ENCODE measurements around the gene SRPRA.

The SRPRA gene

DNA sequence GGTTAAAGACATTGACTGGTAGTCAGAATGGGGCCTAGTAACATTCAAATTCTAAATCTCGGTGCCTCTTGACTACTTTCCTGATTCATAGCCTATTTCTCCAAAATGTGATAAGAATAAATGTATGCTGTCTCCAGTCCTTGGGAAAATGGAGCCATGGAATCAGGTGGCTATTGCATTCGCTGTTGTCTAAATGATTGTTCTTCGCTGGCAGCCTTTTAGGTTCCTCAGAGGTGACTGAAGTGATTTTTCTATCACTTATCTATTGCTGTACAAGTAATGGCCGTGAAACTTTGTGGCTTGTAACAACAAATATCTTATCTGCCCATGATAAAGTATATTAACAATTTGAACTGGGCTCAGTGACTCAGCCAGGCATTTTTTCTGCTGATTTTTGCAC is 15.4 kb downstream of the SRPRA start:
- H3K27ac ChIP-seq (ENCODE audit: low read depth, low read length), result no peak overlapping the region
- no peak overlapping the region for H3K4me3 ChIP-seq (ENCODE audit: low read length)
- no peak overlapping the region for H3K9ac ChIP-seq (ENCODE audit: low read length)
- H3K27me3 ChIP-seq (ENCODE audit: control insufficient read depth, insufficient read depth, low read length), result no peaks in the 10 kb centered on the region
- no peaks in the 10 kb centered on the region for H3K36me3 ChIP-seq (ENCODE audit: control insufficient read depth, insufficient read depth, low read length)
- H3K4me1 ChIP-seq (ENCODE audit: control insufficient read depth, insufficient read depth, low read length), result no peaks in the 10 kb centered on the region

DNA sequence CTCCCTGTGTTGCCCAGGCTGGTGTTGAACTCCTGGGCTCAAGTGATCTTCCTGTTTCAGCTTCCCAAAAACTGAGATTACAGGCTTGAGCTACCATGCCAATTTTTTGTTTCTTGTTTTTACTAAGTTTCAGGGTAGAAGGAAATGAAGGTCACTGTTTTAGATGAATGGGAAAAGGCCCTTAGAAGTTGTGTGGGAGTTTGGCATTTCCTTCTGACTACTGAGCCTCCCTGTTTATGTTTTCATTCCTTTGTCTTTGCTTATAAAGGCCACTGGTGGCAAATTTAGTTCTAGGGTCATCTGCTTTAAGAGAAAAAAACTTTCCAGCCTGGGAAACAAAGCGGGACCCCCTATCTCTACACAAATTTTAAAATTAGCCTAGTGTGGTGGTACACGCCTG is 22.1 kb downstream of the SRPRA start:
- Histone ChIP-seq H3K4me1 (ENCODE audit: control insufficient read depth, insufficient read depth, low read length) (no peaks in the 10 kb centered on the region), H3K27ac (ENCODE audit: low read depth, low read length) (no peak overlapping the region), H3K36me3 (ENCODE audit: control insufficient read depth, insufficient read depth, low read length) (no peaks in the 10 kb centered on the region), H3K4me3 (ENCODE audit: low read length) (no peak overlapping the region), H3K27me3 (ENCODE audit: control insufficient read depth, insufficient read depth, low read length) (no peaks in the 10 kb centered on the region), H3K9ac (ENCODE audit: low read length) (no peak overlapping the region)

DNA sequence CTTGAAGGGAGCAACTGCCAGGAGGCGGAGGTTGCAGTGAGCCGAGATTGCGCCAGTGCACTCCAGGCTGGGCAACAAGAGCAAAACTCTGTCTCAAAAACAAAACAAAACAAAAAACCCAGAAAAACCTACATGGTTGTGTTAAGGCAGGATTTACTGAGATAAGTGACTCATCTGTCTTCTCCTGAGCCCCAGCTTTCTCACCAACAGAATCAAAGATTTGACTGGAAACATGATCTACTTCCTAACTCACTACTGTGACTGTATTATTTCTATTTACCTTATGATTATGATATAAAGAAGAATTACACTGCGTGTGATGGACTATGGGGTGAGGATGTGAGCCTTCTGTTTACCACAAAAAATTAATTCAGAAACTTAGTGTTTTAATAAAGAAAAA is 35.3 kb downstream of the SRPRA start:
- Histone ChIP-seq H3K27ac (ENCODE audit: low read depth, low read length) (no peak overlapping the region), H3K36me3 (ENCODE audit: control insufficient read depth, insufficient read depth, low read length) (peaks cover 5% of the 10 kb centered on the region)

DNA sequence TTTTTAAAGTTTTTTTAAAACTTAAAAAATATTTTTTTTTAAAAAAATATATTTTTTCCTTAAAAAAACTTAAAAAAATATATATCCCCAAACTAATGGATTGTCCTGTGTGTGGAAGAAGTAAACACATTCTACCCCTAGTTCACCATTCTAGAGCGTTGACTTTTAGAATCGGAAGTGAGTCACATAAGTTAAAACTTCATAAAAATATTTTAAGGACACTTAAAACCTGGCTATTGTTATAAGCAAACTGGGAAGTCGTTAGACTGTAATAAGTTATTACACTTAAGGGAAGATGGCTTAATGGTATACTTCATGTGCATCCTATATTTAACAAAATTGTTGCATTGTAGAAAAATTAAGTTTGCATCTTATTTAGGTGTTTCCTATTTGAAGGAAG is 36.0 kb downstream of the SRPRA start:
- Histone ChIP-seq H3K27me3 (ENCODE audit: control insufficient read depth, insufficient read depth, low read length) (no peaks in the 10 kb centered on the region), H3K36me3 (ENCODE audit: control insufficient read depth, insufficient read depth, low read length) (peaks cover 5% of the 10 kb centered on the region), H3K4me3 (ENCODE audit: low read length) (no peak overlapping the region), H3K9ac (ENCODE audit: low read length) (no peak overlapping the region), H3K27ac (ENCODE audit: low read depth, low read length) (no peak overlapping the region), H3K4me1 (ENCODE audit: control insufficient read depth, insufficient read depth, low read length) (no peaks in the 10 kb centered on the region)

More for the DNA sequence above, 35.3 kb downstream of the SRPRA start:
- Histone ChIP-seq H3K27me3 (ENCODE audit: control insufficient read depth, insufficient read depth, low read length) (no peaks in the 10 kb centered on the region), H3K9ac (ENCODE audit: low read length) (no peak overlapping the region), H3K4me3 (ENCODE audit: low read length) (no peak overlapping the region), H3K4me1 (ENCODE audit: control insufficient read depth, insufficient read depth, low read length) (no peaks in the 10 kb centered on the region)

DNA sequence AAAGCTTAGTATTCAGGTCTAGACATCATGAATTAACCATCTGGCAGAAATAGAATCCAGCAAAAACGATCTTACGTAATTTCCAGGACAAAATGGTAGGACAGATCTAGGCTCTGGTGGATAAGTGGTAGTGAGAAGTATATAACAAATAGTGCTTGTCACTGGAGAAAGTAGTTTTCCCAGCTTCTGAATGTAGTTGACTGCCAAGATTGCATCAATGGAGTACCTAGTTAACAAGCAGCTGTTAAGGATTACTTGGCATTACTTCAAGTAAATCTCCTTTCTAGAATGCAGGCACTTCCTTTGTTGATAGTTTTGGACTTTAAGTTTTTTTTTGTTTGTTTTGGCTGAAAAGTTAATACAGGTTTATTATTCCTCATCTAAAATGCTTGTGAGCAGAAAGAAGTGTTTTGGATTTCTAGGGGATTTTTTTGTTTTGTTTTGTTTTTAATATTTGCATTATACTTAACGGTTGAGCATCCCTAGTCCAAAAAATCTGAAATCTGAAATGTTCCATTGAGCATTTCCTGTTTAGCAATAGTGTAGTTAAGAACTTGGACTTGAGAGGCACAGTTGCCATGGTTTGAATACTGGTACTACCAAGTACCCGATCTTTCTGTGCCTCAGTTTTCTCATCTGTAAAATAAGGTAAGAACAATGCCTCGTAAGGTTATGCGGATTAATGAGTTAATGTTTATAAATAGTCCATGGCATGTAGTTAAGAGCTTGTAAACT is 36.8 kb downstream of the SRPRA start:
- H3K36me3 ChIP-seq (ENCODE audit: control insufficient read depth, insufficient read depth, low read length), result peaks cover 5% of the 10 kb centered on the region
- H3K27me3 ChIP-seq (ENCODE audit: control insufficient read depth, insufficient read depth, low read length), result no peaks in the 10 kb centered on the region
- no peaks in the 10 kb centered on the region for H3K4me1 ChIP-seq (ENCODE audit: control insufficient read depth, insufficient read depth, low read length)
- no peak overlapping the region for H3K4me3 ChIP-seq (ENCODE audit: low read length)
- H3K27ac ChIP-seq (ENCODE audit: low read depth, low read length), result no peak overlapping the region
- H3K9ac ChIP-seq (ENCODE audit: low read length), result no peak overlapping the region

DNA sequence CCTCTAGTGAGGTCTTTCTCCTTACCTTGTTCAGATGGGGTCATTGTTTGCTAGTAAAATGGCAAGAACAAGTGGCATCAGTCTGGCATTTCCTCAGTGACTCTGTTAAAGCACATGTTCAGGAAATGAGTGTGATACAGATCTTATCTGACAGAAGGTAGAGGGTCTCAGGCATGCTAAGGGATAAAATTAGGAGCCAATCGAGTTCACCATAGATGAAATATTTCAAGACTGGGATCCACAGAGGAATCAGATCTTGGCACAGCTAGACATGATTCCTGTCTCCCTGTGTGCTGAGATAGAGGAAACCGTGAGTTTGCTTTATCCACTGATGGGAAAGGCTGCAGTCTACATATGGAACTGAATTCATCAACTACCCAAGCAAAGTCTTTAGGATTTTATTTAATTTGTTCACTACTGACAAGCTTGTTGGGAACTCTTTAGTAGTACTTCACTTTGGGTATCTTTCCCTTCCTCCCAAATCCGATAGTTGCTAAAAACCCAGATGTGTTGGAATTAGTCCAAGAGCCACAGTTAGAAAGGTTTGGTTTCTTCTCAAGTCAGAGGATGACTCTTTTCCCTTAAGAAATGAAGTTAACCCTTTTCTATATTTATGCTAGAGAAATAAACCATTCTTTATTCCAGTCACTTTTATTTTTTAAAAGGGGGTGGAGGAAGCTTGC is 38.7 kb downstream of the SRPRA start:
- H3K4me1 ChIP-seq (ENCODE audit: control insufficient read depth, insufficient read depth, low read length), result no peaks in the 10 kb centered on the region
- no peak overlapping the region for H3K27ac ChIP-seq (ENCODE audit: low read depth, low read length)
- H3K9ac ChIP-seq (ENCODE audit: low read length), result no peak overlapping the region

DNA sequence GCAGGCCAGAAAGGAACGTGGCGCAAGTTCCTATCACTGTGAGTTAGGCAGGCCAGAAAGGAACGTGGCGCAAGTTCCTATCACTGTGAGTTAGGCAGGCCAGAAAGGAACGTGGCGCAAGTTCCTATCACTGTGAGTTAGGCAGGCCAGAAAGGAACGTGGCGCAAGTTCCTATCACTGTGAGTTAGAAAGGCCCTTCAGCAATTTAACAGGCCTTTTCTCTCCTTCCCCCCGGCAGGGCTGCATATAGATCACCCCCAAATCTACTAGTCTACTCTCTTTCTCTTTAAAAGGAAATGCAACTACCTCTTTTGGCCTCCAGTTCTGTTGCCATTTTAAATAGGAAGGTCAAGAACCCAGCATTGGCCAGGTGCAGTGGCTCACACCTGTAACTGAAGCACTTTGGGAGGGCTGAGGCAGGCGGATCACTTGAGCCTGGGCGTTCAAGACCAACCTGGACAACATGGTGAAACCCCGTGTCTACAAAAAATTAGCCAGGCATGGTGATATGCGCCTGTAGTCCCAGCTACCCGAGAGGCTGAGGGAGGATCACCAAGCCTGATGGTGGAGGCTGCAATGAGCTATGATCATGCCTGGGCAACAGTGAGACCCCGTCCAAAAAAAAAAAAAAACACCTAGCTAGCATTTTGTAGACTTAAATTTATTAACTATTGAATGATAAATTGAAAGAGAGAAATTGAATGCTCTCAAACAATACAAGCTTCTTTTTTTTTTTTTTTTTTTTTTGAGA is 42.2 kb downstream of the SRPRA start:
- Histone ChIP-seq H3K4me3 (ENCODE audit: low read length) (no peak overlapping the region), H3K27me3 (ENCODE audit: control insufficient read depth, insufficient read depth, low read length) (no peaks in the 10 kb centered on the region), H3K27ac (ENCODE audit: low read depth, low read length) (no peak overlapping the region), H3K4me1 (ENCODE audit: control insufficient read depth, insufficient read depth, low read length) (no peaks in the 10 kb centered on the region), H3K36me3 (ENCODE audit: control insufficient read depth, insufficient read depth, low read length) (no peaks in the 10 kb centered on the region), H3K9ac (ENCODE audit: low read length) (no peak overlapping the region)

More for the DNA sequence above, 38.7 kb downstream of the SRPRA start:
- Histone ChIP-seq H3K27me3 (ENCODE audit: control insufficient read depth, insufficient read depth, low read length) (no peaks in the 10 kb centered on the region), H3K36me3 (ENCODE audit: control insufficient read depth, insufficient read depth, low read length) (no peaks in the 10 kb centered on the region), H3K4me3 (ENCODE audit: low read length) (no peak overlapping the region)

DNA sequence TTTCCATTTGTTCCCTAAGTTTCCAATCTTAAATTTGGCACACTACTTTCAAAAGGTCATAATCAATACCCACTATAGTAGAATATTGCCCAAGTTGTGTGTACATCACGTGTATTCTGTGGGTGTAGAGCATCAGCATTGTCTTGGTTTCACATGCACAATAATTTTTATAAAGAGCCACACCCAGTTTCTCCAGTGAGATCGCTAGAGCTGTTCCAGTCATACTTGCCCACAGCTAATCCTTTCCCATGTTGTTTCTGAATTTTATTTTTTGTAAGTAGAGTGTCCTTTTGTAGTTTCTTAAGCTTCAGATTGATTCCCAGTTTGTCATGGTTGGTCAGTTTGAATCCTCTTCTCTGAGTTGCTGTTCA is 43.4 kb downstream of the SRPRA start:
- H3K4me3 ChIP-seq (ENCODE audit: low read length), result no peak overlapping the region
- no peak overlapping the region for H3K9ac ChIP-seq (ENCODE audit: low read length)
- H3K36me3 ChIP-seq (ENCODE audit: control insufficient read depth, insufficient read depth, low read length), result no peaks in the 10 kb centered on the region
- no peak overlapping the region for H3K27ac ChIP-seq (ENCODE audit: low read depth, low read length)
- no peaks in the 10 kb centered on the region for H3K4me1 ChIP-seq (ENCODE audit: control insufficient read depth, insufficient read depth, low read length)
- H3K27me3 ChIP-seq (ENCODE audit: control insufficient read depth, insufficient read depth, low read length), result no peaks in the 10 kb centered on the region

DNA sequence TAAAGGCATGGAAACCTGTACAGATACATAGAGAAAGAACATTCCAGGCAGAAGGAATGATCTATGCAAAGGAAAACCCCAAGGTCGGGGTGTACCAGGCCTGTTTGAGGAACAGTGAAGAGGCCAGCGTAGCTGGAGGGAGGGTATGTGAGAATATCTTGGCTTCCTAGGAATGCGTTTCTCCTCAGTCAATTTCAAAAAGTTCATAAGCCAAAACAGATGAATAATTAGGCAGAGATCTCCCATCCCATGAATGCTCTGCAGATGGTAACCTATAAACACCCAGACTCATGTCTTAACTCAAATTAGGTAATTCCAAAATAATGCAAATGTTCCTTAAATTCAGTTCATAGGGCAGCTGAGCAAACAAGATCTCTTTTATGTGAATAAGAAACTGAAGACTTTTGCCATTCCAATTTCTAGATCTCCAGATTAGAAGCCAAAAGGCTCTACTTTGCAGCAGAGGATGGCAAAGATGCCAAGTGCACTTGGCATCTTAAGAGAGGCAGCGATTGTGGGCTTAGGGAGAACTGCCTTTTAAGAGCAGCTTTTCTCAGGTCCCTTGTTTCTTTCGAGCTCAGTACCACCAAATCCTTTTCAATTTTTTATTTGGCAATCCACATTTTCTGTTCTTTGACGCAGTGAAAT is 43.9 kb downstream of the SRPRA start:
- no peak overlapping the region for H3K4me3 ChIP-seq (ENCODE audit: low read length)
- no peaks in the 10 kb centered on the region for H3K27me3 ChIP-seq (ENCODE audit: control insufficient read depth, insufficient read depth, low read length)
- H3K9ac ChIP-seq (ENCODE audit: low read length), result no peak overlapping the region
- H3K4me1 ChIP-seq (ENCODE audit: control insufficient read depth, insufficient read depth, low read length), result no peaks in the 10 kb centered on the region
- no peak overlapping the region for H3K27ac ChIP-seq (ENCODE audit: low read depth, low read length)
- H3K36me3 ChIP-seq (ENCODE audit: control insufficient read depth, insufficient read depth, low read length), result no peaks in the 10 kb centered on the region

DNA sequence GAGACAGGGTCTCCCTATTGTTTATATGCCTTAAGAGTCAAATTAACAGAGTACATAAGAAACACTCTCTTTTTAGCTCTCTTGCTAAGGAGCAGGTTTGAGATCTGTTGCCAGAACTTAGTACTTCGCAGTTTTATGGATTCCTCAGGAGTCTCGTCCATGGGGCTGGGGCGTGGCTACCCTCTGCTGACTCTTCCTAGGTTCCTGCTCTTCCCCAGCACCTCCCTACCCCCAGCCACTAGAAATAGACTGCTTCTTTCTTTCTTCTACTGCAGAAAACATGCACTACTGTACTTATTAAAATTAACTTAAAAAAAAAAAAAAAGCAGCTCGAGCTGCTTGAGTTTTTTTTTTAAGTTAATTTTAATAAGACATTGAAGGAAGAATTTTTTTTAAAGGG is 49.1 kb downstream of the SRPRA start:
- Histone ChIP-seq H3K4me1 (ENCODE audit: control insufficient read depth, insufficient read depth, low read length) (no peaks in the 10 kb centered on the region), H3K27me3 (ENCODE audit: control insufficient read depth, insufficient read depth, low read length) (no peaks in the 10 kb centered on the region), H3K4me3 (ENCODE audit: low read length) (no peak overlapping the region), H3K9ac (ENCODE audit: low read length) (no peak overlapping the region), H3K27ac (ENCODE audit: low read depth, low read length) (no peak overlapping the region), H3K36me3 (ENCODE audit: control insufficient read depth, insufficient read depth, low read length) (no peaks in the 10 kb centered on the region)

DNA sequence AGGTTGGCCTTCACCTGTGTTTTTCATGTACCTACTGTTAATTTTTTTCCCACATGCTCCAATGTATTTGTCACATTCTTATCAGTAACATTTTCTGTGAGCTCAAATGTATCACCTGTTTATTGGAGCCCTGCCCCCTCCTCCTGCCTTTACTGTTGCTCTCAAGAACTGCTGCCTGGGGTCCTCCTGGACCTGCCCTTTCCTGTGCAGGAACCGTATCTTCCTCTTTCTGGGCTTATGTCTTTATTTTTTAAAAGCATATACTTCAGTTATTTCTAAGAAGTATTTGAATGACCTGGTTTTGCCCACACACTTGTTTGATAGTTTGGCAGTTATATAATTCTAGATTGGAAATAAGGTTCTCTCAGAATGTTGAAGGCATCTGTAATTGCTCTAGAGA is 51.2 kb downstream of the SRPRA start:
- H3K9ac ChIP-seq (ENCODE audit: low read length), result no peak overlapping the region
- H3K27ac ChIP-seq (ENCODE audit: low read depth, low read length), result no peak overlapping the region

DNA sequence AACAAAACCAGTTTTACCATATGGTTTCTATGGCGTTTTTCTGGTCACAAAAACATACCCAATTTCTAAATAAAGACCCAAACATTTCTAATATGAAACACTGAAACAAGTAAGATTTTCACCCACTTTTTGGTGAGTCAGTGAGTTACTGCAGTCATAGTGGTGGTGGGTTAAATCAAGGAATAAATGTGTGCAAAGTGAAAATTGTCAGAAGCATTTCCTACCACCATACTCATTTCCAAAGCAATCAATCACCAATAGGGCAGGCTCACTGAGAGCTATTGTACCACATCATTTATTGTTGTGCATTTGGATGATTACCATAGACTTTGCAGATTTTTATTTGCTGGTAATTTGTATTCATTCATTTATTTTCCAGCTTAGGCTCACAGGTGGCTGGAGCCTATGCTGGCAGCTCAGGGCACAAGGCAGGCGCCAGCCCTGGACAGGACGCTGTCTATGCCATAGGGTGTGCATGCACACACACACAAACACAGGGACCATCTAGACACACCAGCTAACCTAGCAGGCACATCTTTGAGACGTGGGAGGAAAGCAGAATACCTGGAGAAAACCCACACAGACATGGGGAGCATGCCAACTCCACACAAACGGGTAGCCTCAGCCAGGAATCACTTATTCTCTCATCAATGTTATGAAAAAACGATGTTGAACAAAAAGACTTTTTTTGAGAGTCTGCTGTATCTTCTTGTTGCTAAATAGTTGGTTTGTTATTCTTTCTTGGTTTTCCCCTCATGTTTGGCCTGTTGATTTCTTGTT is 52.0 kb downstream of the SRPRA start:
- H3K27me3 ChIP-seq (ENCODE audit: control insufficient read depth, insufficient read depth, low read length), result no peaks in the 10 kb centered on the region
- H3K4me3 ChIP-seq (ENCODE audit: low read length), result no peak overlapping the region
- H3K36me3 ChIP-seq (ENCODE audit: control insufficient read depth, insufficient read depth, low read length), result no peaks in the 10 kb centered on the region
- no peak overlapping the region for H3K27ac ChIP-seq (ENCODE audit: low read depth, low read length)
- no peak overlapping the region for H3K9ac ChIP-seq (ENCODE audit: low read length)
- H3K4me1 ChIP-seq (ENCODE audit: control insufficient read depth, insufficient read depth, low read length), result peaks cover 8% of the 10 kb centered on the region

More for the DNA sequence above, 51.2 kb downstream of the SRPRA start:
- Histone ChIP-seq H3K27me3 (ENCODE audit: control insufficient read depth, insufficient read depth, low read length) (no peaks in the 10 kb centered on the region), H3K4me1 (ENCODE audit: control insufficient read depth, insufficient read depth, low read length) (peaks cover 3% of the 10 kb centered on the region), H3K4me3 (ENCODE audit: low read length) (no peak overlapping the region), H3K36me3 (ENCODE audit: control insufficient read depth, insufficient read depth, low read length) (no peaks in the 10 kb centered on the region)
